HS-27A (cell line): ENCODE data around the gene XYLT1.

Source experiments
- DNase-seq: peaks from one replicate; pipeline ENCODE4 v3.0.0-alpha.2; 2012; ENCODE audit warnings: low read depth, missing footprints

The XYLT1 gene

GRCh38 chr16:17177959-17178905 is 292.5 kb downstream of the XYLT1 start:
- DNase-seq = no peak

GRCh38 chr16:17177242-17177958 is 293.4 kb downstream of the XYLT1 start:
- DNase-seq = no peak

- no peak for DNase-seq
Measured at GRCh38 chr16:17176199-17176598, 294.6 kb downstream of the XYLT1 start.

DNA sequence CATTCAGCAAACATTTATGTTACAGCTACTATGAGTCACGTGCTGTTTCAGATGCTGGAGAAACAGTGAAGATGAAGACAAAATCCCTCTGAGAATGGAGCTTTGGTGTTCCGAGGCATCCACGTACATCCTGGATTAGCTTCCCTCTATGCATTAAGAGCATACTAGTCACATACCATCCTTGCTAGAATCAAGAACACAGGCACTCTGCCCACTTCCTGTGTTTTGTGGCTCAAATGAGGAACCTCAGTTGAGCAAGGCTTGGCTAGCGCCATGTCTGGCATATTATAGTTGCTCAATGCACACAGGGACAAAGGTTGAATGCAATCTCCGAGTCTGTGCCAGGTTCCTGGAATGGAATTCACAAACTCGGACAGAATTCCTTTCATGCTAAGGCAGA is 297.5 kb downstream of the XYLT1 start:
- no peak for DNase-seq

- DNase-seq = no peak
Measured at GRCh38 chr16:17171250-17172143, 299.3 kb downstream of the XYLT1 start.

GRCh38 chr16:17170435-17170834 is 300.3 kb downstream of the XYLT1 start:
- DNase-seq = no peak

DNA sequence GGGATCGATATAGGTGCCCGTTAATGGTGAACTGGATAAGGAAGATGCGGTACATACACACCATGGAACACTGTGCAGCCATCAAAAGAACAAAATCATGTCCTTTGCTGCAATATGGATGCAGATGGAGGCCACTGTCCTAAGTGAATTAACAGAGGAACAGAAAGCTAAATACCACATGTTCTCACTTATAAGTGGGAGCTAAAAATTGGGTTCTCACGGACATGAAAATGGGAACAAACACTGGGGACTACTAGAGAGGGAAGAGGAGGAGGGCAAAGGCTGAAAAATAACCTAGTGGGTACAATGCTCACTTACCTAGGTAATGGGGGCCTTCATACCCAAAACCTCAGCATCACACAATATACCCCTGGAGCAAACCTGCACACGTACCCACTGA is 302.6 kb downstream of the XYLT1 start:
- DNase-seq = no peak

- no peak for DNase-seq
Measured at GRCh38 chr16:17166095-17166494, 304.7 kb downstream of the XYLT1 start.

- DNase-seq = no peak
Measured at GRCh38 chr16:17162560-17162959, 308.2 kb downstream of the XYLT1 start.

DNA sequence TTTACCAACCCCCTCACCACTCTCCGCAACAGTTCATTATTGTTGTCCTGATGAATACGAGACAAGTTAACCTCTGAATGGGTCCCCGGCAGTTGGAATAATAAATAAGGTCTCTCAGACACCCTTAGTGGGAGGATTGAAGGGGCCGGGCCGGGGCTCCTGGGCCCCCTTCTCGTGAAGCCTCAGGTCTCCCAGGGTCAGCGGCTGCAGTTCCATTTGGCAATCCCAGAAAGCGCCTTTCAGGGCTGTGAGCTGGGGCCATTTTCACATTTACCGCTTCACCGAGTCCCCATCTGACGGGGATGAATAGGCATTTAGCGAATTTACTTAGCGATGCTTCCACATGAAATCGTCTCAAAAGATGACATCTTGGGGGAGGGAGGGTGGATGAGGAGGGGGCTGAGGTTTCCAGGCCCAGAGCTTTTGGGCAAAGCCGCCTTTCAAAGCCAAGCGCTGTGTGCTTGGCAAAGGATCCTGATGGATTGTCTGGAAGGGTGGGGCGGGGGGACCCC is 309.8 kb downstream of the XYLT1 start:
- DNase-seq = no peak

DNA sequence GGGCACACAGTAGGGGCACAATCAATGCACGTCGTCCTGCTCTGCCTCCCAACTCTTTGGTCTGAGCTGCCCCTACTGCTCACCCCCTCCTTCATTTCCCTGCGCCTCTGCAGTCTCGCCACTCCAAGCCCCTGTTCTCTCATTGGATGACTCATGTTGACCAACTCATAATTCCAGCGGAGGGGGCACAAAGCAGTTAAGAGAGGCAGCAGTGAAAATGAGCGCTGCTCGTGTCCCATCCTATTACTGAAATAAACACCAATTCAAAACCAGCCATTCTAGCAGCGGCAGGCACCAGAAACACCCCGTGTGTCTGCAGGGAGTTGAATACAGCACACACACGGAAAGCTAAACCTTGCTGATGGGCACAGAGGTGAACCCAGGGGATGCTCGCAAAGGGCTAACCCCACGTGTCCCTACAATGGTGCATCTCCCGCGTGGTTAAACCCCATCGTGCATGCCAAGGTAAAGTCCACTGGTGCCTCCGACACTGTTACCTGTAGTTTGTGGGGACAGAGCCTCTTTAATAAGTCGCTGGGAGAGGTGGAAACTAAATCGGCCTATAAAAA is 310.4 kb downstream of the XYLT1 start:
- no peak for DNase-seq

DNA sequence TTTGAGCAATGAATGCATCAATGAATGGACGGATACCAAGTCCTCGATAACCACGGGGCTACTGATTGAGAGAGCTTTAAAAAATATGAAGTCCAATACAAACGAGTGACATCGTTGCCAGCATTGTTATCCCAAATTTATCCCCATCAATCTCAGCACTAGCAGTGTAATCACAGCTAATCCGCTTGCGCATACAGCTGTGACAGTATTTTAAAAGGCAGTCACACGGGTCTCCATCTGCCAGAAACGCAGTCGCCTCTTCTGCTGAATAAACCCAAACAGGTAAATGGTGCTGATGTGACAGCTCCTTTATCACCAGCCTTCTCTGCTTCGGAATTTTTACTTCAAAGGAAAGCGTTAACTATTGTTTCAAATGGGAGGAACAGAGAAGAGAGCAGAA is 311.1 kb downstream of the XYLT1 start:
- no peak for DNase-seq

- no peak for DNase-seq
Measured at GRCh38 chr16:17155936-17156335, 314.8 kb downstream of the XYLT1 start.

- DNase-seq = no peak
Measured at GRCh38 chr16:17155485-17155884, 315.3 kb downstream of the XYLT1 start.

DNA sequence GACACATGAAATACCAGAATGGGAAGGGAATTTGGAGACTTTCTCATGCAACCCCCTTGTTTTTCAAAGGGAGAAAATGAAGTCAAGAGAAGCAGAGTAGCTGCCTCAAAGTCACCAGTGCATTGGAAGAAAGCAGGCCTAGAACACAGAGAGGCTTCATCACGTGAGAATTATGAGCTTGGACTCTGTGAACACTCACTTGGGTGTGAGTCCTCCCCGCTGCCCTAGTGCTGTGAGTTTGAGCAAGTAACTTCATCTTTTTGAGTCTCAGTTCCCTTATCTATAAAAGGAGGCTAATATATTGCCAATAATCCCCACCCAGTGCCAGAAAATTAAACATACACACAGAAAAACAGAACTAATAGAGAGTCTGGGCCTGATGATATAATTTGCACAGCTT is 315.8 kb downstream of the XYLT1 start:
- DNase-seq = no peak

- DNase-seq = no peak
Measured at GRCh38 chr16:17152311-17152710, 318.4 kb downstream of the XYLT1 start.

DNA sequence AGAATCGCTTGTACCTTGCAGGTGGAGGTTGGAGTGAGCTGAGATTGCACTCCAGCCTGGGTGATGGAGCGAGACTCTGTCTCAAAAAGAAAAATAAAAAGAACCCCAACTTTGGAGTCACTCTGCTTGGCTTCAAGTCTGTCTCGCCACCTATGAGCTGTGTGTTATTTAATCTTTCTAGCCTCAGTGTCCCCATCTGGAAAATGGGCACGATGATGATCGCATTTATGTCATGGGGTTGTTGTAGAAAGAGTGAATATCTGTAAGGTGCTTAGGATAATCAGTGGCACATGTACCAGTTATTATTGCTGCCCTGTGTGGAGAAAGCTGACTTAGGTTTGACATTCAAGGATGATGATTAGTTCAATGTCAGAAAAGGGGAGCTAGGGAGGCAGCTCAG is 319.4 kb downstream of the XYLT1 start:
- DNase-seq = no peak

GRCh38 chr16:17149904-17150483 is 320.8 kb downstream of the XYLT1 start:
- DNase-seq = no peak

GRCh38 chr16:17147942-17148341 is 322.8 kb downstream of the XYLT1 start:
- no peak for DNase-seq

GRCh38 chr16:17145029-17145428 is 325.7 kb downstream of the XYLT1 start:
- DNase-seq = no peak

DNA sequence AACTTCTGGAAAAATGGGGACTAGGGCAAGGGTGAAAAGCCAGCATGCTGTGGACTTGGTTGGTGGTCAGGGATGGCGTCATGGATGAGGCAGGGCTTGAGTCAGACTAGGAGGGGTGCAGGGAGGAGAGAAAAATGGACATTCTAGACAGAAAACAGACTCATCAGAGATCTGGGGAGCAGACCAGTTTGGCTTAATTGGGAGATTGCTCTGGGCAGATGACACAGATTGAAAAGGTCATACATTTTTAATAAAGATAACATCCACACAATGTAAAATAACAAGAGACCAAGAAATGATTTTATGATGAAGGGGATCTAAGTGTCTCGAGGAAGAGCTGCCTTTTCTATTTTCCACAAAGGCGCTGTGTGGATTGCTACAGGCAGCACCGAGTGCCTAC is 326.3 kb downstream of the XYLT1 start:
- DNase-seq = no peak
